Osteoblast (primary cell): ENCODE results near the gene RBM18. TPM values are rescaled to one million over a fixed set of nuclear protein-coding genes. Genes with fewer than 3 reads are reported as not detected.

ENCODE experiments used
- DNase-seq: peaks from one replicate; pipeline ENCODE4 v3.0.0; 2011; ENCODE audit warnings: low spot score, mixed read lengths; ENCODE audit not compliant: insufficient read length; ENCODE audit errors: missing footprints
- H2AFZ ChIP-seq: 2 replicates; pipeline ENCODE4 v1.6.0; 2011; ENCODE audit warnings: mild to moderate bottlenecking, low read length
- H3K27ac ChIP-seq: 2 replicates; pipeline ENCODE4 v1.5.1; 2011; ENCODE audit warnings: mild to moderate bottlenecking, low read depth, low read length, moderate library complexity
- H3K27me3 ChIP-seq: 2 replicates; pipeline ENCODE4 v1.6.0; 2012; ENCODE audit warnings: mild to moderate bottlenecking, control low read depth, inconsistent platforms, low read length, moderate library complexity; ENCODE audit not compliant: insufficient read depth
- H3K36me3 ChIP-seq: 2 replicates; pipeline ENCODE4 v1.5.1; 2011; ENCODE audit warnings: mild to moderate bottlenecking, low read length, control low read depth, moderate library complexity; ENCODE audit not compliant: insufficient read depth
- H3K4me1 ChIP-seq: 2 replicates; pipeline ENCODE4 v1.5.1; 2011; ENCODE audit warnings: mild to moderate bottlenecking, low read length, control low read depth, moderate library complexity; ENCODE audit not compliant: insufficient read depth
- H3K4me2 ChIP-seq: 2 replicates; pipeline ENCODE4 v1.6.0; 2011; ENCODE audit warnings: mild to moderate bottlenecking, low read length; ENCODE audit not compliant: insufficient read depth
- H3K4me3 ChIP-seq: fragments of 200-600 bp; sonication (generic); 3 replicates; pipeline ENCODE4 v1.5.1; 2012; ENCODE audit warnings: mild to moderate bottlenecking, low read length, inconsistent platforms; ENCODE audit not compliant: insufficient read depth
- H3K79me2 ChIP-seq: 2 replicates; pipeline ENCODE4 v1.6.0; 2012; ENCODE audit warnings: mild to moderate bottlenecking, low read length, control low read depth, inconsistent platforms; ENCODE audit not compliant: insufficient read depth
- H3K9me3 ChIP-seq: 2 replicates; pipeline ENCODE4 v1.5.1; 2011; ENCODE audit warnings: low read depth, low read length, control low read depth
- H4K20me1 ChIP-seq: 2 replicates; pipeline ENCODE4 v1.6.0; 2012; ENCODE audit warnings: mild to moderate bottlenecking, low read length, control low read depth; ENCODE audit not compliant: insufficient read depth
- total RNA-seq: library from RNA; depleted of rRNA; stranded (reverse); fragments of >200 nt; gene quantifications from 2 replicates; pipeline ENCODE4 v1.2.3, GENCODE V29; 2012
- TF ChIP-seq, protein P1 (sequence below): IDR thresholded peaks from 2 replicates; pipeline ENCODE4 v1.5.1; 2011; ENCODE audit warnings: mild to moderate bottlenecking, low read depth, low read length, moderate library complexity; ENCODE audit errors: extremely low read depth

RBM18 gene
- total RNA-seq, 1 donor = 10.9 TPM

GRCh38 chr9:122265149-122265915 is 692 bp upstream of the RBM18 start:
- Histone ChIP-seq H2AFZ (peak overlapping the region; percentile 96), H4K20me1 (peaks cover 14% of the 10 kb centered on the region), H3K9me3 (no peaks in the 10 kb centered on the region), H3K27me3 (no peaks in the 10 kb centered on the region), H3K79me2 (peaks cover 79% of the 10 kb centered on the region), H3K4me1 (peaks cover 29% of the 10 kb centered on the region), H3K27ac (peak overlapping the region; percentile 96), H3K36me3 (peaks cover 7% of the 10 kb centered on the region), H3K4me2 (peak overlapping the region; percentile 86), H3K4me3 (peak overlapping the region; percentile 95)
- DNase-seq = peak; percentile 58
- TF ChIP-seq, protein P1, sequence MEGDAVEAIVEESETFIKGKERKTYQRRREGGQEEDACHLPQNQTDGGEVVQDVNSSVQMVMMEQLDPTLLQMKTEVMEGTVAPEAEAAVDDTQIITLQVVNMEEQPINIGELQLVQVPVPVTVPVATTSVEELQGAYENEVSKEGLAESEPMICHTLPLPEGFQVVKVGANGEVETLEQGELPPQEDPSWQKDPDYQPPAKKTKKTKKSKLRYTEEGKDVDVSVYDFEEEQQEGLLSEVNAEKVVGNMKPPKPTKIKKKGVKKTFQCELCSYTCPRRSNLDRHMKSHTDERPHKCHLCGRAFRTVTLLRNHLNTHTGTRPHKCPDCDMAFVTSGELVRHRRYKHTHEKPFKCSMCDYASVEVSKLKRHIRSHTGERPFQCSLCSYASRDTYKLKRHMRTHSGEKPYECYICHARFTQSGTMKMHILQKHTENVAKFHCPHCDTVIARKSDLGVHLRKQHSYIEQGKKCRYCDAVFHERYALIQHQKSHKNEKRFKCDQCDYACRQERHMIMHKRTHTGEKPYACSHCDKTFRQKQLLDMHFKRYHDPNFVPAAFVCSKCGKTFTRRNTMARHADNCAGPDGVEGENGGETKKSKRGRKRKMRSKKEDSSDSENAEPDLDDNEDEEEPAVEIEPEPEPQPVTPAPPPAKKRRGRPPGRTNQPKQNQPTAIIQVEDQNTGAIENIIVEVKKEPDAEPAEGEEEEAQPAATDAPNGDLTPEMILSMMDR = peak; percentile 25

DNA sequence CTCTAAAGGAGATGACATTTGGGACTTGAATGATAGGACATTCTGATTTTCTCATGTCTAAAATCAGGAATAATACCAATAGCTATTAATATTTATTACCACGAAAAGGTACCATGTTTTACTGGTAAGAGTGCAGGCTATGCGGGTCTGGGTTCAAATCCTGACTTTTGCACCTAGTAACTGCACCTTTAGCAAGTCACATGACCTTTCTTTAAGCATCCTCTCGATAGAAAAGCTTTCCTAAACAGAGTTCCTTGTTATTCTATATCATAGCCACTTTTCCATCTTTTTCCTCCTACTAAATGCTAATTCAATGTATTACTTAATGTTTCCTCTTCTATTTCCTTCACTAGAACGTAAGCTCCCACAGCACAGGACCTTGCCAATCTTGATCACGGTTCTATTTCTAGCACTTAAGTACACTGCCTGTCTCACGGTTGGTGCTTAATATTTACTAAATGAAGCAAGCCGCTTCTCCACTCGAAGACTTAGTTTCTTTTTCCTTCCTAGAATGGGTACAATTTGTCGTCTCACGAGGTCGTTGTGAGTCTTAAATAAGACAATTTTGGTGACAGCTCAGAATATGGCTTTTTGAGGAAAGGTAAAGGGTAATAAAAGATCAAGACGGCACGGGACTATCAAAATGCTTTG is 816 bp downstream of the RBM18 start:
- Histone ChIP-seq H3K4me1 (peaks cover 29% of the 10 kb centered on the region), H2AFZ (peak overlapping the region; percentile 96), H3K27ac (peak overlapping the region; percentile 96), H3K27me3 (no peaks in the 10 kb centered on the region), H3K4me2 (peak overlapping the region; percentile 86), H3K4me3 (peak overlapping the region; percentile 95), H4K20me1 (peaks cover 13% of the 10 kb centered on the region), H3K36me3 (peaks cover 22% of the 10 kb centered on the region), H3K79me2 (peaks cover 75% of the 10 kb centered on the region), H3K9me3 (no peaks in the 10 kb centered on the region)
- no peak for DNase-seq
- TF ChIP-seq, protein P1 = no peak

- H4K20me1 ChIP-seq = peaks cover 18% of the 10 kb centered on the region
- no peak overlapping the region for H2AFZ ChIP-seq
- peaks cover 29% of the 10 kb centered on the region for H3K36me3 ChIP-seq
- peaks cover 73% of the 10 kb centered on the region for H3K79me2 ChIP-seq
- H3K9me3 ChIP-seq = no peaks in the 10 kb centered on the region
- TF ChIP-seq, protein P1 = no peak
- H3K27me3 ChIP-seq = no peaks in the 10 kb centered on the region
- H3K4me1 ChIP-seq = peaks cover 29% of the 10 kb centered on the region
- H3K27ac ChIP-seq = no peak overlapping the region
- H3K4me3 ChIP-seq = no peak overlapping the region
- DNase-seq = no peak
- no peak overlapping the region for H3K4me2 ChIP-seq
These were observed 2.6 kb downstream of the RBM18 start for GRCh38 chr9:122262073-122262472.

DNA sequence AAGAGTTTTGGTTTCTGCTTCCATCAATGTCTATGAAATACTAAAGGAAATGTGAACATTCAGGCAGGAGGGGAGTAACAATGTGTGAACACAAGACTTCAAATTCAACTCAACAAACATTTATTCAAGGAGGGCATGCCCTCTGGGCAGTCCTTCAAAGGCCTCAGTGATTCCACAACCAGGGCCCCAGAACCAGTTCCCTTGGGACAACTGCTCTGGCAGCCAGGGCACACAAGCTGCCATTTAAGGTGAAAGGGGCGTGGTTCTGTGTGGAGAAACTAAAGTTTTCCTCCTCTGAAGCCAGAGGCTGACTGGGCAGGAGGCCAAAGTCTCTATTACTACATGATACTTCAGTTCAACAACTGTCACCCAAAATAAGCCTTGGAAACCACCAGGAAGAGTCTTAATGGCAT is 3.2 kb downstream of the RBM18 start:
- Histone ChIP-seq H4K20me1 (peaks cover 18% of the 10 kb centered on the region), H3K4me1 (peaks cover 29% of the 10 kb centered on the region), H2AFZ (no peak overlapping the region), H3K27me3 (no peaks in the 10 kb centered on the region), H3K4me3 (no peak overlapping the region), H3K36me3 (peaks cover 29% of the 10 kb centered on the region), H3K79me2 (peaks cover 71% of the 10 kb centered on the region), H3K4me2 (no peak overlapping the region), H3K9me3 (no peaks in the 10 kb centered on the region), H3K27ac (no peak overlapping the region)
- TF ChIP-seq, protein P1 = no peak
- peak; percentile 94 for DNase-seq
